GM18868 (cell line): Measurements from ENCODE around the gene GRWD1.

ENCODE experiments used
- ATAC-seq: cut with Tn5 transposase; IDR thresholded peaks from one replicate; pipeline ENCODE4 v1.9.1; 2021; ENCODE audit warnings: mild to moderate bottlenecking, moderate library complexity; ENCODE audit not compliant: unreplicated experiment

Gene GRWD1

GRCh38 chr19:48493718-48494401 lies 48.1 kb downstream of the GRWD1 start:
- no peak for ATAC-seq

- ATAC-seq, result no peak
Measured at GRCh38 chr19:48495396-48495795, 49.6 kb downstream of the GRWD1 start.

- no peak for ATAC-seq
Measured at GRCh38 chr19:48496959-48497727, 51.4 kb downstream of the GRWD1 start.

- ATAC-seq, result no peak
Measured at GRCh38 chr19:48497728-48498594, 52.2 kb downstream of the GRWD1 start.

- no peak for ATAC-seq
Measured at GRCh38 chr19:48498595-48499311, 53.0 kb downstream of the GRWD1 start.

GRCh38 chr19:48499316-48500090 lies 53.7 kb downstream of the GRWD1 start:
- ATAC-seq, result no peak

GRCh38 chr19:48500830-48501493 lies 55.2 kb downstream of the GRWD1 start:
- ATAC-seq, result no peak

GRCh38 chr19:48501494-48502349 lies 55.9 kb downstream of the GRWD1 start:
- ATAC-seq, result no peak

- no peak for ATAC-seq
Measured at GRCh38 chr19:48502350-48503018, 56.7 kb downstream of the GRWD1 start.

GRCh38 chr19:48506138-48506733 lies 60.5 kb downstream of the GRWD1 start:
- no peak for ATAC-seq
